Left cardiac atrium (tissue), 4 donors: ENCODE data around the gene LRRC4. TPM values are rescaled to one million over a fixed set of nuclear protein-coding genes. Genes with fewer than 3 reads are reported as not detected.

Experiments
- ATAC-seq, 2 donors: fragments of 200-7000 bp; cut with Tn5 transposase; one replicate each; pipeline ENCODE4 v1.9.1; 2020; ENCODE audit warnings: mild to moderate bottlenecking in 2 of 2, moderate library complexity in 2 of 2
- DNase-seq: peaks from one replicate; pipeline ENCODE4 v3.0.0-alpha.2; 2020
- intact Hi-C, 2 donors: fragments of 100-400 bp; cut with DNase I; formaldehyde crosslinking; loops; one replicate each; pipeline versions ENCODE4 v1.14.1 to v1.15.1; 2022 to 2023
- total RNA-seq, 2 donors: library from RNA; stranded (reverse); fragmentation: NEBNext Ultra II Directional; extraction: Animal tissue kit (Norgen Biotek cat#: 25700); gene quantifications; one replicate each; pipeline ENCODE4 v1.2.1, GENCODE V29; 2021
- donor health status: DM: no; HTN: yes; CAD: no.
- donor health status: DM: no; HTN: yes; CAD: no; lungs with severe emphysema.
- donor health status: DM: yes; HTN: yes; CAD: no.
- donor health status: Dilated cardiomyopathy.

LRRC4 gene
- total RNA-seq, 2 donors from 2014 or later, result 3.9 to 8.3 TPM

DNA sequence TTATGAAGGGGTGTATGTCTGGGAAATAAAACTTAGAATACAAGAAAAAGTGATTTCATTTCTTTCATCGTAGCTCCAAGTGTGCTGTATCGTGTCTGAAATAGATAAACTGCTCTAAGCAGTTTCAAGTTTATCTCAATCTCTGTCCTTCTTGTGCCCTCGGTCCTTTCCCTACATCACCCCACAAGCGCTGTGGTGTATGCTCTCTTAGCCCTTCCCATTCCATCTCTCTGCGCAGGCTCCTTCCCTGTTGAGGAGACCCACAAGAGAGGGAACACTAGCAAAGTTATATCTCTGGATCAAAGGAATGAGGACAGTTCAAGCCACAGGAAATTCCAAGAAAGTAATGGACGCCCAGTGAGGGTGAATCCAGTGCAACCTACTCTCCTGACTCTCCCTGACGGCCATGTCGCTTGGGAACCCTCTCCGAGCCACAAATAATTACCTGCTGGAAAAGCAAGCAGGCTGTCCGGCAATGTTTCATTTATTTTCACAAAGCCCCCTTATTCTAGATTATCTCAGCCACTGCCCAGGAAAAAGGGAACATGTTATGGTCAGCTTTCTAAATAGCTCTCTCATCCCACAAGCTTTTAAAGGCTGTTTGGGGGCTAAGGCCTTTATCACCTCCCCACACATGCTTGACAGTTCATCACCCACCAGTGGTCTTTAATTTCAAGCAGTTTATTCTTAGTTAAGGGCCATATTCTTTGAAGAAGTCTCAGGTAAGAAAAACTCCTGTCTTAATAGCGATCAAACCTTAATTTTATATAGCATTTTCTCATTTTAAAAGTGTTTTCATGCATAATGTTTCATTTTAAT, 34.8 kb downstream of the LRRC4 start:
- ATAC-seq (no peak), DNase-seq (no peak)
- intact Hi-C loops, result no loop called here

DNA sequence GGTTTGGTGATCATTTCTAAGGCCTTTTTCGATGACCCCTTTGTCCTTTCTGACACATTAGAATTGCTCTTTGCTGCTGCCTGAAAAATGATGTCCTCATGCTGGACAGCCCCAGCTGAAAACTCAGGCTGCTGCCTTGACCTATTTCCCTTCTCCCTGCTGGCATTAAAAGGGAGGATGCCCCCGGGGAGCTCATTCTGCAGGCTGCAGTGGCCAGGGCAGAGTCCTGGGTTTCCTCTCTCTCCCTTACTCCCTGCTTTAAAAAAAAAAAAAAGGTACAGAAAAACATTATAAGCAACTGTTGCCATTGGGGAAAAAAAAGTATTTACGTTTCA, 35.4 kb downstream of the LRRC4 start:
- intact Hi-C loops, result no loop called here
- DNase-seq (no peak), ATAC-seq (peak; percentile 39 to 74)

GRCh38 chr7:127995156-127995880, 35.9 kb downstream of the LRRC4 start:
- DNase-seq (no peak), ATAC-seq (peak; percentile 71 to 80)
- intact Hi-C loops, result no loop called here

GRCh38 chr7:127993987-127994386, 37.2 kb downstream of the LRRC4 start:
- ATAC-seq (no peak), DNase-seq (no peak)
- intact Hi-C loops, result no loop called here

- no peak for ATAC-seq
- intact Hi-C loops, result no loop called here
- no peak for DNase-seq
Measured at GRCh38 chr7:127993317-127993716, 37.9 kb downstream of the LRRC4 start.

- ATAC-seq (no peak), DNase-seq (no peak)
- intact Hi-C loops, result no loop called here
Measured at GRCh38 chr7:127988751-127989150, 42.5 kb downstream of the LRRC4 start.

GRCh38 chr7:127986581-127987521, 44.4 kb downstream of the LRRC4 start:
- ATAC-seq (peak; percentile 52 to 76), DNase-seq (no peak)
- intact Hi-C loops, result no loop called here

DNA sequence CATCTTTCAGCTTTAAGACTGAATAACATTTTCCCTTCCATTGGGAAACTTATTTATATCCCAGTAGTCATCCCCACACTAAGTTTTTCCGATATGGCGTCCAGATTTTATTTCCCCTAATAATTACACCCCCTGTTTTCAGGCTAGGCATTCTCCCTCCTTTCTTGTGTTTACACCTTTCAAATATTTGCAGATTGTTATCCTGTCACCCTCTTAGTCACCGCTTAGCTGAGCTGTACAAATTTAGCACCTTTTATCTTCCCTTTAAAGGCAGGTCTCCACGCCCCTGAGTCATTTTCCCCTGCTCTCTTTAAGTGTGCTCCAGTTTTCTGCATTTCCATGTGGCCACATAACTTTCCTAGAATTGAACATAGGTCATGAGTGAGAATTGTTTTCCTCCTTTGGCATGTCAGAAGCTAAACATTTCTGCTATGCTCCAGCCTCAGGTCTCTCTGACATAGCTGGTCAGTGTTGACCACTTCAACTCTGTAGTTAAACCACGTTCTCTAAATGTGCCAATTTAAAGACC, 47.4 kb downstream of the LRRC4 start:
- ATAC-seq (peak in 1 of 2 donors; percentile 57), DNase-seq (no peak)
- intact Hi-C loops, result no loop called here

DNA sequence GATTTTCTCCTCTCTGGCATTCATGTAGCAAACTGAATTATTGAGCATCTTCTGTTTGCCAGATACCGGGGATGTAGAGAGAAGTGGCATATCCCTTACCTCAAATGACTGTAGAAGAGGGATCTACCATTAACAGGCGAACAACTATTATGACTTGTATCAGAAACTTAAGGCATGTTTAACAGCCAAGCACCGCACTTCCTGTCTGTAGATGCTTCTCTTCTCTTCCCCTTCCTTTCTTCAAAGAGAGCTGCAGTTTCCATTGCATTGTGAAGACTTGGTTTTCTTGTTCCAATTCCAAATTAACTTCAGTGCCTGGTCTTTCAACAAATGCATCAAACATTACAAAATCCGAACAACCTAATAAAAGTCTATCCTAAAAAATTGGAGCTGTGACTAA, 49.3 kb downstream of the LRRC4 start:
- no peak for DNase-seq
- ATAC-seq, result no peak
- intact Hi-C loops, result no loop called here

DNA sequence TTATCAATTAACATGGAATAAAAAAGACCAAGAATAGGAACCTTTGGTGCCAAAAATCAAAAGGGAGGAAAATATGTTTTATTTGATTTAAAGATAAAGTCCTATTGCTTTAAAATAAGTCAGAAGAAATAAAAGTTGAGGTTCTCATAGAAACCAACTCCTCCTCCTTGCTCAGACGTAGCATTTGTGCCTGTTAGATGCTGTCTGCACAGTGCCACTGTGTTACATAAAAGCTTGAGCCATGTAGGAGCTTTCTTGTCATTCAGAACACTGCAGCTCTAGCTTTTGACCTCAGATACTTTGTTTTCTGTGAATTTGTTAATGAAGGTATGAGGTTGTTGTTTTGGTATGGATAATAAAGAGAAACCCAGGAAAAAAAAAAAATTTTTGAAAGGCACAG, 50.3 kb downstream of the LRRC4 start:
- ATAC-seq (no peak), DNase-seq (no peak)
- intact Hi-C loops, result no loop called here

DNA sequence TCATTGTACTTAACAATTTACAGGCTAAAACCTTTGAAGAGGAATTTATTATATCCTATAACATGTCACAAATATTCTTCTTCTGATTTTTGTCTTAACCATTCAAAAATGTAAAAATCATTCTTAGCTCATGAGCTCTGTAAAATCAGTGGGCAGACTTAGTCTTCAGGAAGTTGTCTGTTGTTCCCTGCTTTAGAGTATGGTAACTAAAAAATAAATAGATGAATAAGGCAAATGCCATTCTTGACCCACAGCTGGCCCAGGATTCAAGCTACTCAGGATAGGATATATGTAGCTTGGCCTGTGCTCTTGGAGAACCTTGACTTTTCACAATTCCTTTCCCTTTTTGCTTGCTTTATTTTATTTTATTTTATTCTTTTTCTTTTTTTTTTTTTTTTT, 51.5 kb downstream of the LRRC4 start:
- ATAC-seq (no peak), DNase-seq (no peak)
- intact Hi-C loops, result no loop called here

DNA sequence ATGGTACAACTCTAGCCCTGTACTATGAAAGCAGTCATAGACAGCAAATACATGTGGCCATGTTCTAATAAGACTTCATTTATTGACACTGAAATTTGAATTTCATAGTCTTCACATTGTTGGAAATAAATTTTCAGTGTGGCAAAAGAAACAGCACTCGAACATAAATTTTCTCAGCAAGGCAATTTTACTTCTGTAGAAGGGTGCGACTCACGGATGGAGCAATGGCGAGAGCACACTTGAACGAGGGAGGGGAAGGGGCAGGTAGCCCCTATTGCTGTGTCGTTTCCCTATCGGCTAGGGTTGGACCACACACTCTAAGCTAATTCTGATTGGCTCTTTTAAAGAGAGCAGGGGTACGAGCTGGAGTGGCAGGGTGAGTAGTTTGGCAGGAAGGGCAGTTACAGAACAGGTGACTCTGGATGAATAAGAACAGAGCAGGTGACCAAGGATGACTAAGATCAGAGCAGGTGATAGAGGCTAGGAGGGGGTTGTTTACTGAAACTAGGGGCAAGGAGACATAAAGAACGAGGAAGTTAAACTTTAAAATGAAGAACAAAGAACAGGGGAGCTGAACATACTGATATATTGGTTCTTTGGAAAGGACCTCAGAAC, 52.0 kb downstream of the LRRC4 start:
- no peak for ATAC-seq
- DNase-seq, result no peak
- intact Hi-C loops, result no loop called here

DNA sequence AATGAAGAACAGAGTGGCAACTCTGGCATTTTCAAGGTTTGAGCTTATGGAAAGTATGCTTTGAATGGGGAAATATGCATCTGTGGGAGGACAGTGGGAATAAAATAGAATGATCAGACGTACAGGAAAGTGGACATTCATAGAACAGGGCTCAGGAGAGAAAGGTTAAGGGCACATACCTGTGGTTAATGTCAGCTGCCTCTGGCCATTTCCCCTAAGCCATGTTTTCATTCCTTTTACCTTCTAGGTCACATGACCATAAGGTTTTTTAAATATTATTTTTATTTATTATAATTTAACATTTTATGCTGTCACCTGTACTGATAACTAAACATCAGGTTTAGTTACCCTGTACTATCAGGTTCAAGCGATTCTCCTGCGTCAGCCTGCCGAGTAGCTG, 52.8 kb downstream of the LRRC4 start:
- no peak for DNase-seq
- no peak for ATAC-seq

More for the DNA sequence above, 52.8 kb downstream of the LRRC4 start:
- intact Hi-C loops, result no loop called here

Other genes starting within 250 kb of the LRRC4 start
- gene LEP, start 209.8 kb upstream of the LRRC4 start, total RNA-seq, result 10 to 100 TPM; 25.6 to 37.1 TPM